Neutrophil (primary cell): ENCODE results near the gene QSOX2.
"Not testable (repeated sequence)": the region's sequence is repeated elsewhere in the genome, so short reads cannot be mapped to it uniquely, and the experiment has no call there.

Experiments
- H3K27ac ChIP-seq: fragments of 200-600 bp; sonication (generic); 2 replicates; pipeline ENCODE4 v1.5.1; 2016; ENCODE audit warnings: mild to moderate bottlenecking, moderate library complexity
- H3K27me3 ChIP-seq: fragments of 200-600 bp; sonication (generic); 2 replicates; pipeline ENCODE4 v1.6.0; 2016; ENCODE audit warnings: mild to moderate bottlenecking
- H3K36me3 ChIP-seq: fragments of 200-600 bp; sonication (generic); 2 replicates; pipeline ENCODE4 v1.5.1; 2017
- H3K4me1 ChIP-seq, 2 experiments: fragments of 200-600 bp in 1 of 2; sonication (generic) in 1 of 2; 1 replicate in 1 of 2; 2 replicates in 1 of 2; pipeline versions ENCODE4 v1.5.1 to v1.6.1; 2013 to 2016; ENCODE audit warnings: low read depth in 1 of 2, low read length in 1 of 2, mild to moderate bottlenecking in 1 of 2, moderate library complexity in 1 of 2; ENCODE audit not compliant: control insufficient read depth in 1 of 2, insufficient read depth in 1 of 2
- H3K4me3 ChIP-seq, 2 experiments: fragments of 200-600 bp in 1 of 2; sonication (generic) in 1 of 2; 1 replicate in 1 of 2; 2 replicates in 1 of 2; pipeline ENCODE4 v1.5.1; 2013 to 2016; ENCODE audit warnings: low read depth in 1 of 2, low read length in 1 of 2, mild to moderate bottlenecking in 1 of 2, moderate library complexity in 1 of 2
- H3K9me3 ChIP-seq: fragments of 200-600 bp; sonication (generic); 2 replicates; pipeline ENCODE4 v1.5.1; 2016
- CTCF ChIP-seq: fragments of 200-600 bp; sonication (generic); IDR thresholded peaks from 2 replicates; pipeline ENCODE4 v1.5.1; 2016; ENCODE audit warnings: antibody characterized with exemption

QSOX2 gene

GRCh38 chr9:136268318-136268717 is 22.7 kb upstream of the QSOX2 start:
- peaks cover 7 to 13% of the 10 kb centered on the region in 2 experiments for H3K4me1 ChIP-seq
- no peak overlapping the region for H3K27ac ChIP-seq
- H3K27me3 ChIP-seq = peaks cover 32% of the 10 kb centered on the region
- H3K9me3 ChIP-seq = no peaks in the 10 kb centered on the region
- no peak for TF ChIP-seq CTCF
- no peak overlapping the region for H3K4me3 ChIP-seq
- H3K36me3 ChIP-seq = no peaks in the 10 kb centered on the region

- H3K4me3 ChIP-seq = peak overlapping the region; percentile 58 to 59
- H3K27ac ChIP-seq = no peak overlapping the region
- H3K4me1 ChIP-seq = peaks cover 7 to 13% of the 10 kb centered on the region in 2 experiments
- peaks cover 32% of the 10 kb centered on the region for H3K27me3 ChIP-seq
- H3K9me3 ChIP-seq = no peaks in the 10 kb centered on the region
- no peak for TF ChIP-seq CTCF
- H3K36me3 ChIP-seq = no peaks in the 10 kb centered on the region
These were observed 21.9 kb upstream of the QSOX2 start for GRCh38 chr9:136267261-136268111.

- not testable (repeated sequence) for H3K27ac ChIP-seq
These were observed 21.0 kb upstream of the QSOX2 start for GRCh38 chr9:136266641-136267040.

GRCh38 chr9:136265561-136266355 is 20.1 kb upstream of the QSOX2 start:
- TF ChIP-seq CTCF = no peak
- Histone ChIP-seq H3K4me3 (no peak overlapping the region), H3K27me3 (peaks cover 32% of the 10 kb centered on the region), H3K9me3 (no peaks in the 10 kb centered on the region), H3K36me3 (no peaks in the 10 kb centered on the region), H3K27ac (no peak overlapping the region), H3K4me1 (peaks cover 7 to 13% of the 10 kb centered on the region in 2 experiments)

More at GRCh38 chr9:136266641-136267040, 21.0 kb upstream of the QSOX2 start:
- Histone ChIP-seq H3K4me1 (peaks cover 7 to 13% of the 10 kb centered on the region in 2 experiments), H3K27me3 (peaks cover 32% of the 10 kb centered on the region), H3K4me3 (peak overlapping the region in 1 of 2 experiments; percentile 58)
- H3K9me3 ChIP-seq, H3K36me3 ChIP-seq: not testable (repeated sequence)

- H3K9me3 ChIP-seq = no peaks in the 10 kb centered on the region
- H3K4me1 ChIP-seq = peaks cover 7 to 13% of the 10 kb centered on the region in 2 experiments
- TF ChIP-seq CTCF = no peak
- H3K36me3 ChIP-seq = no peaks in the 10 kb centered on the region
- H3K4me3 ChIP-seq = no peak overlapping the region
- no peak overlapping the region for H3K27ac ChIP-seq
- H3K27me3 ChIP-seq = peaks cover 32% of the 10 kb centered on the region
These were observed 19.1 kb upstream of the QSOX2 start for GRCh38 chr9:136264441-136265405.
